T1000 (cell line): ENCODE measurements around the gene TMEM14A.
"Not testable (repeated sequence)": the region's sequence is repeated elsewhere in the genome, so short reads cannot be mapped to it uniquely, and the experiment has no call there.

Source experiments
- DNase-seq: peaks from one replicate; lab custom pipeline; 2025; ENCODE audit warnings: mixed read lengths; lab: John Stamatoyannopoulos, UW

Gene TMEM14A

GRCh38 chr6:52657870-52658269, 13.0 kb upstream of the TMEM14A start:
- DNase-seq, result no peak

- no peak for DNase-seq
Observed at GRCh38 chr6:52661551-52661950, 9.4 kb upstream of the TMEM14A start.

GRCh38 chr6:52662031-52662430, 8.9 kb upstream of the TMEM14A start:
- no peak for DNase-seq

GRCh38 chr6:52663120-52663935, 7.6 kb upstream of the TMEM14A start:
- DNase-seq, result peak; percentile 57

- no peak for DNase-seq
Observed at GRCh38 chr6:52663936-52664185, 7.1 kb upstream of the TMEM14A start.

- DNase-seq, result peak; percentile 88
Observed at GRCh38 chr6:52664186-52664990, 6.5 kb upstream of the TMEM14A start.

GRCh38 chr6:52664991-52665686, 5.8 kb upstream of the TMEM14A start:
- DNase-seq, result no peak

- DNase-seq, result no peak
Observed at GRCh38 chr6:52666071-52666470, 4.8 kb upstream of the TMEM14A start.

GRCh38 chr6:52666523-52666922, 4.4 kb upstream of the TMEM14A start:
- no peak for DNase-seq

- no peak for DNase-seq
Observed at GRCh38 chr6:52667572-52667971, 3.3 kb upstream of the TMEM14A start.

GRCh38 chr6:52671676-52672075, 763 bp downstream of the TMEM14A start:
- no peak for DNase-seq

GRCh38 chr6:52672412-52673025, 1.6 kb downstream of the TMEM14A start:
- no peak for DNase-seq

- DNase-seq, result no peak
Observed at GRCh38 chr6:52674666-52675065, 3.8 kb downstream of the TMEM14A start.

GRCh38 chr6:52675372-52675771, 4.5 kb downstream of the TMEM14A start:
- no peak for DNase-seq

- DNase-seq, result not testable (repeated sequence)
Observed at GRCh38 chr6:52676631-52677030, 5.7 kb downstream of the TMEM14A start.

- no peak for DNase-seq
Observed at GRCh38 chr6:52681416-52681815, 10.5 kb downstream of the TMEM14A start.

GRCh38 chr6:52686878-52687699, 16.2 kb downstream of the TMEM14A start:
- DNase-seq, result no peak

- DNase-seq, result no peak
Observed at GRCh38 chr6:52689857-52690256, 18.9 kb downstream of the TMEM14A start.

- no peak for DNase-seq
Observed at GRCh38 chr6:52691718-52692117, 20.8 kb downstream of the TMEM14A start.

GRCh38 chr6:52693773-52694172, 22.9 kb downstream of the TMEM14A start:
- DNase-seq, result no peak

- DNase-seq, result no peak
Observed at GRCh38 chr6:52694404-52694803, 23.5 kb downstream of the TMEM14A start.

GRCh38 chr6:52696418-52696817, 25.5 kb downstream of the TMEM14A start:
- no peak for DNase-seq
